HCT116 (cell line): ENCODE data around the gene SHROOM1.

Experiments used
- ATF3 ChIP-seq: IDR thresholded peaks from 2 replicates; pipeline ENCODE4 v1.6.1; 2012
- CEBPB ChIP-seq: IDR thresholded peaks from 2 replicates; pipeline ENCODE4 v1.6.1; 2012; ENCODE audit warnings: low read depth
- CTCF ChIP-seq, 3 experiments: fragments of 200-600 bp in 1 of 3; sonication (generic) in 1 of 3; IDR thresholded peaks in 2 of 3; conservative IDR thresholded peaks in 1 of 3; 2 replicates each; pipeline ENCODE4 v1.5.1; 2012 to 2017; ENCODE audit warnings: low read depth in 2 of 3, low read length in 2 of 3, antibody characterized with exemption in 1 of 3, borderline replicate concordance in 1 of 3, control low read depth in 1 of 3, mild to moderate bottlenecking in 1 of 3, mixed read lengths in 1 of 3, mixed run types in 1 of 3, moderate library complexity in 1 of 3; ENCODE audit not compliant: insufficient read depth in 1 of 3
- EGR1 ChIP-seq: IDR thresholded peaks from 2 replicates; pipeline ENCODE4 v1.6.1; 2012; ENCODE audit warnings: low read depth
- EZH2 ChIP-seq: fragments of 200-600 bp; sonication (generic); IDR thresholded peaks from 2 replicates; pipeline ENCODE4 v1.6.1; 2017; ENCODE audit warnings: antibody characterized with exemption, mixed run types
- FOSL1 ChIP-seq: IDR thresholded peaks from 2 replicates; pipeline ENCODE4 v1.6.1; 2012; ENCODE audit warnings: low read depth
- POLR2A ChIP-seq: IDR thresholded peaks from 2 replicates; pipeline ENCODE4 v1.7.0; 2011; ENCODE audit warnings: borderline replicate concordance; ENCODE audit not compliant: insufficient read depth, insufficient read length; ENCODE audit errors: extremely low read depth
- POLR2AphosphoS5 ChIP-seq: IDR thresholded peaks from 2 replicates; pipeline ENCODE4 v1.6.1; 2011; ENCODE audit warnings: mild to moderate bottlenecking, low read depth, low read length, moderate library complexity
- REST ChIP-seq: IDR thresholded peaks from 2 replicates; pipeline ENCODE4 v1.6.1; 2012; ENCODE audit warnings: low read depth
- TCF7L2 ChIP-seq: IDR thresholded peaks from 2 replicates; pipeline ENCODE4 v1.7.0; 2011; ENCODE audit warnings: borderline replicate concordance, inconsistent platforms; ENCODE audit not compliant: insufficient read depth, insufficient read length; ENCODE audit errors: extremely low read depth
- YY1 ChIP-seq: IDR thresholded peaks from 2 replicates; pipeline ENCODE4 v1.6.1; 2011; ENCODE audit warnings: low read length, low read depth, moderate library complexity, mild to moderate bottlenecking; ENCODE audit not compliant: insufficient replicate concordance; ENCODE audit errors: extremely low read depth

GRCh38 chr5:132824426-132824825, 6.0 kb downstream of the SHROOM1 start:
- TF ChIP-seq CTCF (IDR thresholded peaks at IDR 0.05 in 2 of 3, conservative IDR thresholded peaks at IDR 0.05 in 1 of 3; ENCODE audit: borderline replicate concordance in 1 of 3, insufficient read depth in 1 of 3, low read depth in 2 of 3, low read length in 2 of 3) (no peak), POLR2AphosphoS5 (no peak), POLR2A (no peak), TCF7L2 (no peak), EZH2 (no peak), FOSL1 (no peak), REST (no peak), ATF3 (no peak), CEBPB (no peak), EGR1 (no peak), YY1 (no peak)
